HL-60 (cell line): ENCODE data around the gene TMEM100.

Experiments
- POLR2AphosphoS5 ChIP-seq: IDR thresholded peaks from 2 replicates; pipeline ENCODE4 v1.6.1; 2012; ENCODE audit warnings: low read depth
- REST ChIP-seq: IDR thresholded peaks from 2 replicates; pipeline ENCODE4 v1.6.1; 2012; ENCODE audit warnings: low read depth; ENCODE audit not compliant: insufficient replicate concordance
- SPI1 ChIP-seq: IDR thresholded peaks from 2 replicates; pipeline ENCODE4 v1.6.1; 2012; ENCODE audit warnings: low read depth, mild to moderate bottlenecking, borderline replicate concordance
- TF ChIP-seq, protein P1 (sequence below): IDR thresholded peaks from one replicate; pipeline ENCODE4 v1.5.1; 2011; ENCODE audit warnings: low read length, control low read depth, inconsistent platforms; ENCODE audit not compliant: insufficient read depth

GRCh38 chr17:55722016-55722736 lies 488 bp downstream of the TMEM100 start:
- TF ChIP-seq, protein P1, sequence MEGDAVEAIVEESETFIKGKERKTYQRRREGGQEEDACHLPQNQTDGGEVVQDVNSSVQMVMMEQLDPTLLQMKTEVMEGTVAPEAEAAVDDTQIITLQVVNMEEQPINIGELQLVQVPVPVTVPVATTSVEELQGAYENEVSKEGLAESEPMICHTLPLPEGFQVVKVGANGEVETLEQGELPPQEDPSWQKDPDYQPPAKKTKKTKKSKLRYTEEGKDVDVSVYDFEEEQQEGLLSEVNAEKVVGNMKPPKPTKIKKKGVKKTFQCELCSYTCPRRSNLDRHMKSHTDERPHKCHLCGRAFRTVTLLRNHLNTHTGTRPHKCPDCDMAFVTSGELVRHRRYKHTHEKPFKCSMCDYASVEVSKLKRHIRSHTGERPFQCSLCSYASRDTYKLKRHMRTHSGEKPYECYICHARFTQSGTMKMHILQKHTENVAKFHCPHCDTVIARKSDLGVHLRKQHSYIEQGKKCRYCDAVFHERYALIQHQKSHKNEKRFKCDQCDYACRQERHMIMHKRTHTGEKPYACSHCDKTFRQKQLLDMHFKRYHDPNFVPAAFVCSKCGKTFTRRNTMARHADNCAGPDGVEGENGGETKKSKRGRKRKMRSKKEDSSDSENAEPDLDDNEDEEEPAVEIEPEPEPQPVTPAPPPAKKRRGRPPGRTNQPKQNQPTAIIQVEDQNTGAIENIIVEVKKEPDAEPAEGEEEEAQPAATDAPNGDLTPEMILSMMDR = no peak
- TF ChIP-seq REST = no peak
- no peak for TF ChIP-seq SPI1
- TF ChIP-seq POLR2AphosphoS5 = no peak
